ENCODE measurements around the gene MSRB1.

DNA sequence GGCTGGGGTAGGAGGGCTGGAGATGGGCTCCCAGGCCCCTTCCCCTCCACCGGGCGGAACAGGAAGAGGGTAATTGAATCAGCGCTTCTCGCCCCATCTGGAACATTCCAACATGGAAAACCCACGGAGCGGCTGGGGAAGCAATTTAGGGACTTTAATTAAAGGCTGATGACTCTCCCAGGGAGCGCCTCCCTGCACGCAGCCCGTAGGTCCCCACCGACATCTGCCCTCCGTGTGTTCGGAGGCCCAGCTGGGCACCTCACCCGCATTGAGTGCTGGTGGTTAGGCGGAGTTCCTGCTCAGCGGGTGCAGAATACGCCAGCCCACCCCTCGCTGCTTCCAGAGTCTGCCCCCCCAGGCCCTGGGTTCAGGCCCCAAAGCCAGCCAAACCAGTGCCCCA lies 34.8 kb downstream of the MSRB1 start:
- TF ChIP-seq, protein P1, sequence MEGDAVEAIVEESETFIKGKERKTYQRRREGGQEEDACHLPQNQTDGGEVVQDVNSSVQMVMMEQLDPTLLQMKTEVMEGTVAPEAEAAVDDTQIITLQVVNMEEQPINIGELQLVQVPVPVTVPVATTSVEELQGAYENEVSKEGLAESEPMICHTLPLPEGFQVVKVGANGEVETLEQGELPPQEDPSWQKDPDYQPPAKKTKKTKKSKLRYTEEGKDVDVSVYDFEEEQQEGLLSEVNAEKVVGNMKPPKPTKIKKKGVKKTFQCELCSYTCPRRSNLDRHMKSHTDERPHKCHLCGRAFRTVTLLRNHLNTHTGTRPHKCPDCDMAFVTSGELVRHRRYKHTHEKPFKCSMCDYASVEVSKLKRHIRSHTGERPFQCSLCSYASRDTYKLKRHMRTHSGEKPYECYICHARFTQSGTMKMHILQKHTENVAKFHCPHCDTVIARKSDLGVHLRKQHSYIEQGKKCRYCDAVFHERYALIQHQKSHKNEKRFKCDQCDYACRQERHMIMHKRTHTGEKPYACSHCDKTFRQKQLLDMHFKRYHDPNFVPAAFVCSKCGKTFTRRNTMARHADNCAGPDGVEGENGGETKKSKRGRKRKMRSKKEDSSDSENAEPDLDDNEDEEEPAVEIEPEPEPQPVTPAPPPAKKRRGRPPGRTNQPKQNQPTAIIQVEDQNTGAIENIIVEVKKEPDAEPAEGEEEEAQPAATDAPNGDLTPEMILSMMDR (IDR thresholded peaks at IDR 0.05; ENCODE audit: insufficient read depth, low read length): no peak
- TF ChIP-seq, protein P2, sequence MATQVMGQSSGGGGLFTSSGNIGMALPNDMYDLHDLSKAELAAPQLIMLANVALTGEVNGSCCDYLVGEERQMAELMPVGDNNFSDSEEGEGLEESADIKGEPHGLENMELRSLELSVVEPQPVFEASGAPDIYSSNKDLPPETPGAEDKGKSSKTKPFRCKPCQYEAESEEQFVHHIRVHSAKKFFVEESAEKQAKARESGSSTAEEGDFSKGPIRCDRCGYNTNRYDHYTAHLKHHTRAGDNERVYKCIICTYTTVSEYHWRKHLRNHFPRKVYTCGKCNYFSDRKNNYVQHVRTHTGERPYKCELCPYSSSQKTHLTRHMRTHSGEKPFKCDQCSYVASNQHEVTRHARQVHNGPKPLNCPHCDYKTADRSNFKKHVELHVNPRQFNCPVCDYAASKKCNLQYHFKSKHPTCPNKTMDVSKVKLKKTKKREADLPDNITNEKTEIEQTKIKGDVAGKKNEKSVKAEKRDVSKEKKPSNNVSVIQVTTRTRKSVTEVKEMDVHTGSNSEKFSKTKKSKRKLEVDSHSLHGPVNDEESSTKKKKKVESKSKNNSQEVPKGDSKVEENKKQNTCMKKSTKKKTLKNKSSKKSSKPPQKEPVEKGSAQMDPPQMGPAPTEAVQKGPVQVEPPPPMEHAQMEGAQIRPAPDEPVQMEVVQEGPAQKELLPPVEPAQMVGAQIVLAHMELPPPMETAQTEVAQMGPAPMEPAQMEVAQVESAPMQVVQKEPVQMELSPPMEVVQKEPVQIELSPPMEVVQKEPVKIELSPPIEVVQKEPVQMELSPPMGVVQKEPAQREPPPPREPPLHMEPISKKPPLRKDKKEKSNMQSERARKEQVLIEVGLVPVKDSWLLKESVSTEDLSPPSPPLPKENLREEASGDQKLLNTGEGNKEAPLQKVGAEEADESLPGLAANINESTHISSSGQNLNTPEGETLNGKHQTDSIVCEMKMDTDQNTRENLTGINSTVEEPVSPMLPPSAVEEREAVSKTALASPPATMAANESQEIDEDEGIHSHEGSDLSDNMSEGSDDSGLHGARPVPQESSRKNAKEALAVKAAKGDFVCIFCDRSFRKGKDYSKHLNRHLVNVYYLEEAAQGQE (IDR thresholded peaks at IDR 0.05; ENCODE audit: insufficient replicate concordance, low read depth): no peak
- no peak for TF ChIP-seq POLR2AphosphoS5 (IDR thresholded peaks at IDR 0.05; ENCODE audit: low read depth)

Data from HL-60 (cell line).